ENCODE measurements around the gene CCDC78. TPM values are rescaled to one million over a fixed set of nuclear protein-coding genes. Genes with fewer than 3 reads are reported as not detected.

Gene CCDC78
- total and polyA plus RNA-seq, 2 of the 13 experiments (the other 11 are each of a cell fraction or from before 2014, with no cell fraction given), result 0.53 to 1.5 TPM

DNA sequence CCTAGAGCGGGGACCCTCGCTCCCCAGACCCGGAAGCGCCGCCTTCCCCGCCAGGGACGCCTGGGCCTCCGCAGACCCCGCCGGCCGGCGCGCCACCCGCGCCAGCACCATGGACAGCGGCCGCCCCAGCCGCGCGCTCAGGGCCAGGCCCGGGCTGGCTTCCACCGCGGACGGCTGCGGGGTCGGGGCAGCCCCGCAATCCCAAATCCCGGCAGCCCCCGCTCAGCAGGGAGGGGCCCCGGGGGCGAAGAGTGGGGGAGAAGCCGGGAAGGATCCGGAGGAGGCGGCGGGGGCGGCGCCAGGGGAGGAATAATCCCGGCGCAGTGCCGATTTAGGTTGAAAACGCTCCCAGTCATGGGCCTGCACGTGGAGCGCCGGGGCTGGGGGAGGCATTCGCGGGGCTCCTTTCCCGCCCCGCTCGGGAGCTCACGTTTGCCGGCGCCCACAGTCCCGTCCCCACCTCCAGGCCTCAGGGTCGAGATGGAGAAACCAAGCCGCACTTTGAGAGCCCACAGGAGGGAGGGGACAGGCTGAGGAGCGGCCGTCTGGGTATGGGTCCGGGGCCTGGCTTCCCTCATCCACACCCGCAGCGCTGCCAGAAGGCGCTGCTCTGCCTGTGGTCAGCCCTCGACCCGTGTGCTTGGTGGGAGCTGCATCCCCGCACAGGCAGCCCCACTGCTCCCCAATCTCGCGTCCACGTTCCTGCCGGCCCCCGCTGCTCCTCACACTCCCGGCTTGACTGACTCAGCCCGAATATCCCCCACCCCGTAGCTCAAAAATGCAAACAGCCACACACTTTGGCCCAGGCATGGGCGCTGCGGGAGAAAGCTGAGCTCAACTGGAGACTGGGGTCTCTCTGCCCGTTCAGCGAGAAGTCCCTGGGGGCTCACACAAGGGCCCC lies 25.3 kb downstream of the CCDC78 start (continued):
- TF ChIP-seq, protein P1, sequence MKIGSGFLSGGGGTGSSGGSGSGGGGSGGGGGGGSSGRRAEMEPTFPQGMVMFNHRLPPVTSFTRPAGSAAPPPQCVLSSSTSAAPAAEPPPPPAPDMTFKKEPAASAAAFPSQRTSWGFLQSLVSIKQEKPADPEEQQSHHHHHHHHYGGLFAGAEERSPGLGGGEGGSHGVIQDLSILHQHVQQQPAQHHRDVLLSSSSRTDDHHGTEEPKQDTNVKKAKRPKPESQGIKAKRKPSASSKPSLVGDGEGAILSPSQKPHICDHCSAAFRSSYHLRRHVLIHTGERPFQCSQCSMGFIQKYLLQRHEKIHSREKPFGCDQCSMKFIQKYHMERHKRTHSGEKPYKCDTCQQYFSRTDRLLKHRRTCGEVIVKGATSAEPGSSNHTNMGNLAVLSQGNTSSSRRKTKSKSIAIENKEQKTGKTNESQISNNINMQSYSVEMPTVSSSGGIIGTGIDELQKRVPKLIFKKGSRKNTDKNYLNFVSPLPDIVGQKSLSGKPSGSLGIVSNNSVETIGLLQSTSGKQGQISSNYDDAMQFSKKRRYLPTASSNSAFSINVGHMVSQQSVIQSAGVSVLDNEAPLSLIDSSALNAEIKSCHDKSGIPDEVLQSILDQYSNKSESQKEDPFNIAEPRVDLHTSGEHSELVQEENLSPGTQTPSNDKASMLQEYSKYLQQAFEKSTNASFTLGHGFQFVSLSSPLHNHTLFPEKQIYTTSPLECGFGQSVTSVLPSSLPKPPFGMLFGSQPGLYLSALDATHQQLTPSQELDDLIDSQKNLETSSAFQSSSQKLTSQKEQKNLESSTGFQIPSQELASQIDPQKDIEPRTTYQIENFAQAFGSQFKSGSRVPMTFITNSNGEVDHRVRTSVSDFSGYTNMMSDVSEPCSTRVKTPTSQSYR (CRISPR knock-in tag; IDR thresholded peaks at IDR 0.05; ENCODE audit: borderline replicate concordance), result peak; percentile 47; the same call in 1 of the 2 replicates
- peak; percentile 94 for TF ChIP-seq IRX3 (CRISPR knock-in tag; IDR thresholded peaks at IDR 0.05; ENCODE audit: borderline replicate concordance, low read depth)
- TF ChIP-seq MTF1 (CRISPR knock-in tag; IDR thresholded peaks at IDR 0.05), result peak; percentile 84; the same call in 1 of the 2 replicates
- TF ChIP-seq ZSCAN20 (CRISPR knock-in tag; IDR thresholded peaks at IDR 0.05; ENCODE audit: borderline replicate concordance), result peak; percentile 95
- no peak for TF ChIP-seq RAD51 (IDR thresholded peaks at IDR 0.05; ENCODE audit: borderline replicate concordance)
- TF ChIP-seq SNRNP70 (IDR thresholded peaks at IDR 0.05; ENCODE audit: low read depth, low read length), result no peak
- no peak for TF ChIP-seq ZNF335 (CRISPR knock-in tag; IDR thresholded peaks at IDR 0.05)
- TF ChIP-seq, protein P2, sequence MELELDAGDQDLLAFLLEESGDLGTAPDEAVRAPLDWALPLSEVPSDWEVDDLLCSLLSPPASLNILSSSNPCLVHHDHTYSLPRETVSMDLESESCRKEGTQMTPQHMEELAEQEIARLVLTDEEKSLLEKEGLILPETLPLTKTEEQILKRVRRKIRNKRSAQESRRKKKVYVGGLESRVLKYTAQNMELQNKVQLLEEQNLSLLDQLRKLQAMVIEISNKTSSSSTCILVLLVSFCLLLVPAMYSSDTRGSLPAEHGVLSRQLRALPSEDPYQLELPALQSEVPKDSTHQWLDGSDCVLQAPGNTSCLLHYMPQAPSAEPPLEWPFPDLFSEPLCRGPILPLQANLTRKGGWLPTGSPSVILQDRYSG (CRISPR knock-in tag; IDR thresholded peaks at IDR 0.05), result peak; percentile 94
- TF ChIP-seq ZNF879 (CRISPR knock-in tag; IDR thresholded peaks at IDR 0.05), result no peak
- no peak for TF ChIP-seq KAT8 (CRISPR knock-in tag; IDR thresholded peaks at IDR 0.05)
- TF ChIP-seq ZSCAN22 (CRISPR knock-in tag; IDR thresholded peaks at IDR 0.05), result no peak
- TF ChIP-seq, protein P3, sequence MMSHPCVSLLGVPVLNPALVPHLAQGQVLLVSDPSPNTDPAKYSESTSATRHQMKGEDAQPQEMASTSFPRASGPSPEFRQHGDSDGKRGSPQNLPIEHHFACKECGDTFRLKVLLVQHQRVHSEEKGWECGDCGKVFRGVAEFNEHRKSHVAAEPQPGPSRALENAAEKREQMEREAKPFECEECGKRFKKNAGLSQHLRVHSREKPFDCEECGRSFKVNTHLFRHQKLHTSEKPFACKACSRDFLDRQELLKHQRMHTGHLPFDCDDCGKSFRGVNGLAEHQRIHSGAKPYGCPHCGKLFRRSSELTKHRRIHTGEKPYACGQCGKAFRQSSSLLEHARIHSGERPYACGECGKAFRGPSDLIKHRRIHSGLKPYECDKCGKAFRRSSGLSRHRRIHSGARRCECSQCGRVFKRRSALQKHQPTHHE (CRISPR knock-in tag; IDR thresholded peaks at IDR 0.05; ENCODE audit: borderline replicate concordance), result no peak
- no peak; the same call in 1 of the 2 replicates for TF ChIP-seq EEA1 (CRISPR knock-in tag; IDR thresholded peaks at IDR 0.05; ENCODE audit: borderline replicate concordance)
- TF ChIP-seq, protein P4, sequence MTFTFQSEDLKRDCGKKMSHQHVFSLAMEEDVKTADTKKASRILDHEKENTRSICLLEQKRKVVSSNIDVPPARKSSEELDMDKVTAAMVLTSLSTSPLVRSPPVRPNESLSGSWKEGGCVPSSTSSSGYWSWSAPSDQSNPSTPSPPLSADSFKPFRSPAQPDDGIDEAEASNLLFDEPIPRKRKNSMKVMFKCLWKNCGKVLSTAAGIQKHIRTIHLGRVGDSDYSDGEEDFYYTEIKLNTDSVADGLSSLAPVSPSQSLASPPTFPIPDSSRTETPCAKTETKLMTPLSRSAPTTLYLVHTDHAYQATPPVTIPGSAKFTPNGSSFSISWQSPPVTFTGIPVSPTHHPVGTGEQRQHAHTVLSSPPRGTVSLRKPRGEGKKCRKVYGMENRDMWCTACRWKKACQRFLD (CRISPR knock-in tag; IDR thresholded peaks at IDR 0.05; ENCODE audit: borderline replicate concordance), result 0 out of 2 replicates have a peak, but pooled peaks have one; percentile 68
- peak; percentile 88; the same call in 1 of the 2 replicates for TF ChIP-seq ETV6 (CRISPR knock-in tag; conservative IDR thresholded peaks at IDR 0.05)
- TF ChIP-seq PHF5A (CRISPR knock-in tag; IDR thresholded peaks at IDR 0.05; ENCODE audit: low read depth, unreplicated experiment), result no peak
- no peak for TF ChIP-seq HDAC1 (CRISPR knock-in tag; IDR thresholded peaks at IDR 0.05)
- no peak for TF ChIP-seq ZNF205 (CRISPR knock-in tag; IDR thresholded peaks at IDR 0.05)
- TF ChIP-seq, protein P5, sequence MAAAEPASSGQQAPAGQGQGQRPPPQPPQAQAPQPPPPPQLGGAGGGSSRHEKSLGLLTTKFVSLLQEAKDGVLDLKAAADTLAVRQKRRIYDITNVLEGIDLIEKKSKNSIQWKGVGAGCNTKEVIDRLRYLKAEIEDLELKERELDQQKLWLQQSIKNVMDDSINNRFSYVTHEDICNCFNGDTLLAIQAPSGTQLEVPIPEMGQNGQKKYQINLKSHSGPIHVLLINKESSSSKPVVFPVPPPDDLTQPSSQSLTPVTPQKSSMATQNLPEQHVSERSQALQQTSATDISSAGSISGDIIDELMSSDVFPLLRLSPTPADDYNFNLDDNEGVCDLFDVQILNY (CRISPR knock-in tag; conservative IDR thresholded peaks at IDR 0.05), result 0 out of 2 replicates have a peak, but pooled peaks have one; percentile 49
- TF ChIP-seq ZNF432 (CRISPR knock-in tag; IDR thresholded peaks at IDR 0.05; ENCODE audit: borderline replicate concordance), result no peak
